Ishikawa (cell line): ENCODE measurements around the gene BFSP1.

ENCODE experiments used
- CREB1 ChIP-seq: IDR thresholded peaks from 2 replicates; pipeline ENCODE4 v1.6.1; 2012; ENCODE audit warnings: low read depth
- RAD21 ChIP-seq: IDR thresholded peaks from 2 replicates; pipeline ENCODE4 v1.6.1; 2012; ENCODE audit warnings: low read depth
- REST ChIP-seq: IDR thresholded peaks from 2 replicates; pipeline ENCODE4 v1.6.1; 2012; ENCODE audit warnings: low read depth, mild to moderate bottlenecking
- TF ChIP-seq, protein P1 (sequence below): IDR thresholded peaks from 2 replicates; pipeline ENCODE4 v1.6.1; 2012

GRCh38 chr20:17502105-17502504, 29.1 kb downstream of the BFSP1 start:
- TF ChIP-seq, protein P1, sequence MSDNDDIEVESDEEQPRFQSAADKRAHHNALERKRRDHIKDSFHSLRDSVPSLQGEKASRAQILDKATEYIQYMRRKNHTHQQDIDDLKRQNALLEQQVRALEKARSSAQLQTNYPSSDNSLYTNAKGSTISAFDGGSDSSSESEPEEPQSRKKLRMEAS = no peak
- TF ChIP-seq RAD21 (no peak), REST (no peak), CREB1 (no peak)
